Measurements from ENCODE around the gene ACSM4. TPM values are rescaled to one million over a fixed set of nuclear protein-coding genes. Genes with fewer than 3 reads are reported as not detected.

Gene ACSM4
- total RNA-seq (not detected in 2 replicates), polyA plus RNA-seq (not detected in 2 replicates), polyA minus RNA-seq (not detected in 2 replicates)
- total RNA-seq (2013) = not detected

GRCh38 chr12:7303772-7304171 is at the start of gene ACSM4:
ACSM4 (plus strand) TSS chr12:7304072; CDS start chr12:7304332, 260 bp downstream.
- Histone ChIP-seq H3K4me2 (replicated peaks; ENCODE audit: low read depth, low read length, poor library complexity, severe bottlenecking) (no peak within 1 kb of the TSS), H3K9ac (ENCODE audit: low read length) (no peak within 1 kb of the TSS), H3K27ac (ENCODE audit: low read length in 2 of 2) (no peak within 1 kb of the TSS), H3K4me3 (ENCODE audit: control extremely low read depth in 1 of 5, extremely low read depth in 1 of 5, insufficient read depth in 1 of 5, low read depth in 2 of 5, low read length in 4 of 5) (no peak within 1 kb of the TSS), H2AFZ (ENCODE audit: insufficient read depth, low read depth, low read length, poor library complexity, severe bottlenecking) (no peak within 1 kb of the TSS), H3K4me1 (ENCODE audit: control insufficient read depth in 2 of 2, insufficient read depth in 2 of 2, low read length in 2 of 2) (no peaks in the 10 kb centered on the region), H3K27me3 (replicated peaks in 1 of 4; ENCODE audit: control extremely low read depth in 1 of 4, control insufficient read depth in 3 of 4, insufficient read depth in 4 of 4, low read length in 3 of 4) (peaks cover 0 to 3% (median 0%) of the 10 kb centered on the region in 4 experiments), H3K9me3 (ENCODE audit: control extremely low read depth in 1 of 3, control insufficient read depth in 2 of 3, insufficient read depth in 1 of 3, low read length in 2 of 3) (no peaks in the 10 kb centered on the region), H4K20me1 (ENCODE audit: control insufficient read depth, insufficient read depth, low read length, poor library complexity, severe bottlenecking) (no peaks in the 10 kb centered on the region), H3K36me3 (replicated peaks in 1 of 2; ENCODE audit: control extremely low read depth in 1 of 2, control insufficient read depth in 1 of 2, extremely low read depth in 1 of 2, insufficient read depth in 2 of 2, low read length in 1 of 2) (no peaks in the 10 kb centered on the region), H3K79me2 (ENCODE audit: control insufficient read depth, insufficient read depth, low read length) (no peaks in the 10 kb centered on the region)
- no peak for ATAC-seq (ENCODE audit: low read depth)
- Mint-ChIP-seq H3K9me3 (ENCODE audit: insufficient read depth) (no peaks in the 10 kb centered on the region), H3K4me3 (no peak within 1 kb of the TSS), H3K27me3 (peaks cover 34% of the 10 kb centered on the region), H3K27ac (no peak within 1 kb of the TSS), H3K4me1 (no peaks in the 10 kb centered on the region)
- TF ChIP-seq EZH2 (IDR thresholded peaks at IDR 0.05; ENCODE audit: borderline replicate concordance, insufficient read depth, low read depth, low read length, poor library complexity, severe bottlenecking) (no peak), CTCF (IDR thresholded peaks at IDR 0.05) (no peak)
- no peak for DNase-seq
- intact Hi-C loops (cut with micrococcal nuclease) = no loop called here
- ChIA-PET CTCF (no interaction called here), POLR2A (no interaction called here)
- 100% methylated on average over 3 of the region's 3 CpGs for WGBS (ENCODE audit: insufficient coverage)

- Histone ChIP-seq H2AFZ (ENCODE audit: insufficient read depth, low read depth, low read length, poor library complexity, severe bottlenecking) (no peak overlapping the region), H4K20me1 (ENCODE audit: control insufficient read depth, insufficient read depth, low read length, poor library complexity, severe bottlenecking) (no peaks in the 10 kb centered on the region), H3K9me3 (ENCODE audit: control extremely low read depth in 1 of 3, control insufficient read depth in 2 of 3, insufficient read depth in 1 of 3, low read length in 2 of 3) (no peaks in the 10 kb centered on the region), H3K4me2 (replicated peaks; ENCODE audit: low read depth, low read length, poor library complexity, severe bottlenecking) (no peak overlapping the region), H3K9ac (ENCODE audit: low read length) (no peak overlapping the region), H3K27ac (ENCODE audit: low read length in 2 of 2) (no peak overlapping the region), H3K4me1 (ENCODE audit: control insufficient read depth in 2 of 2, insufficient read depth in 2 of 2, low read length in 2 of 2) (no peaks in the 10 kb centered on the region), H3K79me2 (ENCODE audit: control insufficient read depth, insufficient read depth, low read length) (no peaks in the 10 kb centered on the region), H3K36me3 (replicated peaks in 1 of 2; ENCODE audit: control extremely low read depth in 1 of 2, control insufficient read depth in 1 of 2, extremely low read depth in 1 of 2, insufficient read depth in 2 of 2, low read length in 1 of 2) (no peaks in the 10 kb centered on the region), H3K4me3 (ENCODE audit: control extremely low read depth in 1 of 5, extremely low read depth in 1 of 5, insufficient read depth in 1 of 5, low read depth in 2 of 5, low read length in 4 of 5) (no peak overlapping the region), H3K27me3 (replicated peaks in 1 of 4; ENCODE audit: control extremely low read depth in 1 of 4, control insufficient read depth in 3 of 4, insufficient read depth in 4 of 4, low read length in 3 of 4) (peaks cover 0 to 2% (median 0%) of the 10 kb centered on the region in 4 experiments)
- TF ChIP-seq EZH2 (IDR thresholded peaks at IDR 0.05; ENCODE audit: borderline replicate concordance, insufficient read depth, low read depth, low read length, poor library complexity, severe bottlenecking) (no peak), CTCF (IDR thresholded peaks at IDR 0.05) (no peak)
- ATAC-seq (ENCODE audit: low read depth) = no peak
- intact Hi-C loops (cut with micrococcal nuclease) = no loop called here
- DNase-seq = no peak
- ChIA-PET POLR2A (no interaction called here), CTCF (no interaction called here)
- no CpG with 5 or more reads among the region's 1 CpG for WGBS (ENCODE audit: insufficient coverage)
- Mint-ChIP-seq H3K27ac (no peak overlapping the region), H3K9me3 (ENCODE audit: insufficient read depth) (no peaks in the 10 kb centered on the region), H3K4me1 (no peaks in the 10 kb centered on the region), H3K4me3 (no peak overlapping the region), H3K27me3 (peaks cover 35% of the 10 kb centered on the region)
These were observed 44.8 kb upstream of the ACSM4 start for GRCh38 chr12:7259060-7259459.
